KOPT-K1 (cell line): ENCODE measurements around the gene CNOT6.
A peak's percentile ranks its signal among the peaks of the same experiment; 100 is the strongest.

Source experiments
- H3K27ac ChIP-seq: fragments of 200-600 bp; sonication (generic); 2 replicates; pipeline ENCODE4 v1.5.1; 2016; ENCODE audit warnings: antibody characterized with exemption, mild to moderate bottlenecking, low read depth, low read length; ENCODE audit not compliant: poor library complexity, severe bottlenecking
- H3K36me3 ChIP-seq: fragments of 200-600 bp; sonication (generic); 2 replicates; pipeline ENCODE4 v1.5.1; 2017; ENCODE audit warnings: antibody characterized with exemption, mild to moderate bottlenecking, low read length, moderate library complexity; ENCODE audit not compliant: insufficient read depth
- H3K9me3 ChIP-seq: fragments of 200-600 bp; sonication (generic); 2 replicates; pipeline ENCODE4 v1.5.1; 2017; ENCODE audit warnings: antibody characterized with exemption, low read length, mild to moderate bottlenecking; ENCODE audit not compliant: insufficient read depth, poor library complexity, severe bottlenecking

CNOT6 gene

DNA sequence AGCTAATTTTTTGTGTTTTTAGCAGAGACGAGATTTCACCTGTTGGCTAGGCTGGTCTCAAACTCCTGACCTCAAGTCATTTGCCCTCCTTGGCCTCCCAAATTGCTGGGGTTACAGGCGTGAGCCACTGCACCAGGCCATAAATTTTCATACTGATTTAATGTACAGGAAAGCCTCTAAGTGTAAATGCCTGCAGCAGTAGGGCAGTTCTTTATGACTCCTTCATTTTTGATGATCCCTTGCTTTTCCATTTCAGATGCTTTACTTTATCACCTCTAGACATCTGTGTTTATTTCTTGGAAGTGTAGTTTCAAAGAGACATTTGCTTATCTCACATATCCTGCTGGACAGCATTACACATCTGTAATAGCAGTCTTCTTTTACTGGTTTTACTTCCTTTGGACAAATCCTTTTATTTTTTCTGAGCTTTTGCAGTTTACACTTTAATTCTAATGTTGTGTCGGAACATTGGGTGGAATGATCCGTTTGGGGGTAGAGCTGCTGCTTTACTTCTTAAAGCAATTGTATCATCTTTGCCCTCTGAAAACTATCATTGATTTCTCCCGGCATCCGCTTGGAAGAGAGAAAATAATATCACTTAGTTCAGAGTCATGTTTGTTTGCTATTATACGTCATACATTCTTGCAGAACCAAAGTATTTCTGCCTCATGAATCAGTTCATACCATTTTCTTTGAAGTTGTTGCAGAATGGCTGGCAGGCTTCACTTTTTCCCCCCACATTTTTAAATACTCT lies 61.2 kb downstream of the CNOT6 start:
- peaks cover 81% of the 10 kb centered on the region for H3K36me3 ChIP-seq
- H3K9me3 ChIP-seq = no peaks in the 10 kb centered on the region
- H3K27ac ChIP-seq = peak overlapping the region; percentile 91

- Histone ChIP-seq H3K27ac (peak overlapping the region; percentile 91), H3K36me3 (peaks cover 79% of the 10 kb centered on the region), H3K9me3 (no peaks in the 10 kb centered on the region)
Observed at GRCh38 chr5:180557217-180557809, 63.1 kb downstream of the CNOT6 start.

GRCh38 chr5:180558232-180558631 lies 64.1 kb downstream of the CNOT6 start:
- H3K9me3 ChIP-seq = no peaks in the 10 kb centered on the region
- peak overlapping the region; percentile 91 for H3K27ac ChIP-seq
- peaks cover 70% of the 10 kb centered on the region for H3K36me3 ChIP-seq

- H3K27ac ChIP-seq = peak overlapping the region; percentile 91
- peaks cover 67% of the 10 kb centered on the region for H3K36me3 ChIP-seq
- H3K9me3 ChIP-seq = no peaks in the 10 kb centered on the region
Observed at GRCh38 chr5:180563994-180564393, 69.8 kb downstream of the CNOT6 start.

GRCh38 chr5:180568914-180569313 lies 74.7 kb downstream of the CNOT6 start:
- Histone ChIP-seq H3K36me3 (peaks cover 93% of the 10 kb centered on the region), H3K27ac (peak overlapping the region; percentile 91), H3K9me3 (no peaks in the 10 kb centered on the region)

DNA sequence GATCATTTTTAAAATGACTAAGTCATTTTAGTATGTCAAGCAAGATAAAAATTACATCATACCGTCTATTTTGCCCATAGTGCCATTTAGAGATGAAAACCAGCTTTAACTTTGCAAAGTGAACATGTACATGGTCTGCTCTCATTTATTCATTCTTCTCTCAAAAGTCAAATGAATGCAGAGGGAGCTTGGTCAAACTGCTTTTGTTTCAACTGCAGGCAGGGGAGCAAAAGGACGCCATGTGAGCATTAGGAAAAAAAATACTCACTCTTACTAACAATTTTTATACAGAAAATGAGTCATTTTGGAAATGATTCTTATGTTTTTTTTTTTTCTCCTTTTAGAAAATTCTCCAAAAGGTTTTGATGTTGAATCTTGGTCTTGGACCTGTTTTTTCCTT lies 81.4 kb downstream of the CNOT6 start:
- Histone ChIP-seq H3K9me3 (no peaks in the 10 kb centered on the region), H3K27ac (peak overlapping the region; percentile 53), H3K36me3 (peaks cover 92% of the 10 kb centered on the region)

- H3K9me3 ChIP-seq = no peaks in the 10 kb centered on the region
- H3K27ac ChIP-seq = no peak overlapping the region
- peaks cover 41% of the 10 kb centered on the region for H3K36me3 ChIP-seq
Observed at GRCh38 chr5:180580681-180581080, 86.5 kb downstream of the CNOT6 start.

GRCh38 chr5:180583738-180584137 lies 89.6 kb downstream of the CNOT6 start:
- peaks cover 11% of the 10 kb centered on the region for H3K36me3 ChIP-seq
- no peak overlapping the region for H3K27ac ChIP-seq
- H3K9me3 ChIP-seq = no peaks in the 10 kb centered on the region

DNA sequence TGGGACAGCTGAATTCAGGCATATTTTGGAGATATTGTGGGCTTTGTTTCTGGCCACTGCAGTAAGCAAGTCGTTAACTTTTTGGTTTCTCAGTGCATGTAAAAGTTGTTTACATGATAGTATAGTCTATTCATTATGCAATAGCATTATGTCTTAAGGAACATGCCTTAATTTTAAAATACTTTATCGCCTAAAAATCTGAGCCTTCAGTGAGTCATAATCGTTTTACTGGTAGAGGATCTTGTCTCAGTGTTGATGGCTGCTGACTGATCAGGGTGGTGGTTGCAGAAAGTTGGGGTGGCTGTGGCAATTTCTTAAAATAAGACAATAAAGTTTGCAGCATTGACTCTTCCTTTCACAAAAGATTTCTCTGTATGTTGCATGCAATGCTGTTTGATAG lies 92.0 kb downstream of the CNOT6 start:
- H3K27ac ChIP-seq = no peak overlapping the region
- no peaks in the 10 kb centered on the region for H3K36me3 ChIP-seq
- no peaks in the 10 kb centered on the region for H3K9me3 ChIP-seq

- Histone ChIP-seq H3K27ac (no peak overlapping the region), H3K9me3 (no peaks in the 10 kb centered on the region), H3K36me3 (no peaks in the 10 kb centered on the region)
Observed at GRCh38 chr5:180586870-180587269, 92.7 kb downstream of the CNOT6 start.

- Histone ChIP-seq H3K36me3 (no peaks in the 10 kb centered on the region), H3K9me3 (no peaks in the 10 kb centered on the region), H3K27ac (peak overlapping the region; percentile 83)
Observed at GRCh38 chr5:180589771-180590542, 95.8 kb downstream of the CNOT6 start.

- no peaks in the 10 kb centered on the region for H3K9me3 ChIP-seq
- H3K36me3 ChIP-seq = no peaks in the 10 kb centered on the region
- peak overlapping the region; percentile 83 for H3K27ac ChIP-seq
Observed at GRCh38 chr5:180590543-180591310, 96.5 kb downstream of the CNOT6 start.

DNA sequence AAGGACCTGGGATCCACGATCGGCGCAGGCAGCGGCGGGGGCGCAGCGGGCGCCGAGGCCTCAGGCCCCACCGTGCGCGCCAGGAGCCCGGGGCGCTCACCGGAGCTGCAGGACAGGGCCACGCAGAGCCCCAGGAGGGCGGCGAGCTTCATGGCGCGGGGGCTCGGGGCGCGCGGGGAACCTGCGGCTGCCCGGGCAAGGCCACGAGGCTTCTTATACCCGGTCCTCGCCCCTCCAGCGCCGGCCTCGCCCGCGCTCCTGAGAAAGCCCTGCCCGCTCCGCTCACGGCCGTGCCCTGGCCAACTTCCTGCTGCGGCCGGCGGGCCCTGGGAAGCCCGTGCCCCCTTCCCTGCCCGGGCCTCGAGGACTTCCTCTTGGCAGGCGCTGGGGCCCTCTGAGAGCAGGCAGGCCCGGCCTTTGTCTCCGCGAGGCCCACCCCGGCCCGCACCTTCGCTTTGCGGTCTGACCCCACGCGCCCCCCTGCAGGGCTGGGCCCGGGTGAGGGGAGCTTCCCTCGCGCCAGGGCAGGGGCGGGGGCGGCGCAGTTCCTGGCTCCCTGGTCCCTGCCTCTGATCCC lies 97.2 kb downstream of the CNOT6 start, which contains the start of gene SCGB3A1:
Gene SCGB3A1 (minus strand): TSS at position 189 of the 577 bp plus-strand sequence. CDS start 37 bp downstream, at position 152.
- H3K9me3 ChIP-seq = no peaks in the 10 kb centered on the region
- no peaks in the 10 kb centered on the region for H3K36me3 ChIP-seq
- peak within 1 kb of the TSS; percentile 83 for H3K27ac ChIP-seq

DNA sequence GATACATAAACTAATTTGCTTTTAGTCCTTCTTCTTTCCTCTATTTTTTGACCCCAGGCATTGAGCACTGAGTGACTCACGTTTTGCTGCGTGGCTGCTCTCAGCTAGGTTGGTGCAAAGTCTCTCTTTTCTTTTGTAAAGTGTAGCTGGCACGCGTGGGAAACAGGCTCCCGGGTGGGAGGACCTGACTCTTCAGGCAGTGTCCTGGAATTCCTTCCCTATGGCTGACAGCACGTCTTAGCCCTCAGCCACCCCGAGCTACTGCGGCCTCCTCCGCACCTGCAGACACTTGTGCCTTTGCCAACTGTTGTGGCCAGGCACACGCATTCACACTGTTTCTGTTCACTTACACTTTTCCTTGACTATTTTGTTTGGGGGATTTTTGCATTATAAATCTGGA lies 98.0 kb downstream of the CNOT6 start:
- H3K36me3 ChIP-seq = no peaks in the 10 kb centered on the region
- no peaks in the 10 kb centered on the region for H3K9me3 ChIP-seq
- H3K27ac ChIP-seq = peak overlapping the region; percentile 83
